ENCODE data around the gene EIF3M. TPM values are rescaled to one million over a fixed set of nuclear protein-coding genes. Genes with fewer than 3 reads are reported as not detected.
A peak's percentile ranks its signal among the peaks of the same experiment; 100 is the strongest.

EIF3M gene
- polyA plus RNA-seq = 378 TPM
- long read RNA-seq, donor 1, full-length matches to known transcripts = 61 of 73 reads
- long read RNA-seq, donor 1, partial matches to known transcripts = 12 of 73 reads
- long read RNA-seq, donor 1, other reads (novel, unspliced or antisense) = 0 of 73 reads
- long read RNA-seq, donor 2, full-length matches to known transcripts = 156 of 192 reads
- long read RNA-seq, donor 2, partial matches to known transcripts = 36 of 192 reads
- long read RNA-seq, donor 2, other reads (novel, unspliced or antisense) = 0 of 192 reads
- long read RNA-seq, donor 3 = 0 reads
- long read RNA-seq, donor 4, full-length matches to known transcripts = 9 of 9 reads
- long read RNA-seq, donor 4, partial matches to known transcripts = 0 of 9 reads
- long read RNA-seq, donor 4, other reads (novel, unspliced or antisense) = 0 of 9 reads
- long read RNA-seq, donor 5, full-length matches to known transcripts = 66 of 66 reads
- long read RNA-seq, donor 5, partial matches to known transcripts = 0 of 66 reads
- long read RNA-seq, donor 5, other reads (novel, unspliced or antisense) = 0 of 66 reads
- long read RNA-seq, donor 6, full-length matches to known transcripts = 109 of 137 reads
- long read RNA-seq, donor 6, partial matches to known transcripts = 23 of 137 reads
- long read RNA-seq, donor 6, other reads (novel, unspliced or antisense) = 5 of 137 reads
- long read RNA-seq, donor 7, full-length matches to known transcripts = 70 of 70 reads
- long read RNA-seq, donor 7, partial matches to known transcripts = 0 of 70 reads
- long read RNA-seq, donor 7, other reads (novel, unspliced or antisense) = 0 of 70 reads
- long read RNA-seq, donor 8, full-length matches to known transcripts = 217 of 271 reads
- long read RNA-seq, donor 8, partial matches to known transcripts = 49 of 271 reads
- long read RNA-seq, donor 8, other reads (novel, unspliced or antisense) = 5 of 271 reads
- long read RNA-seq, donor 9, full-length matches to known transcripts = 154 of 184 reads
- long read RNA-seq, donor 9, partial matches to known transcripts = 25 of 184 reads
- long read RNA-seq, donor 9, other reads (novel, unspliced or antisense) = 5 of 184 reads
- long read RNA-seq, donor 10, full-length matches to known transcripts = 139 of 159 reads
- long read RNA-seq, donor 10, partial matches to known transcripts = 20 of 159 reads
- long read RNA-seq, donor 10, other reads (novel, unspliced or antisense) = 0 of 159 reads
- long read RNA-seq, donor 11, full-length matches to known transcripts = 96 of 114 reads
- long read RNA-seq, donor 11, partial matches to known transcripts = 18 of 114 reads
- long read RNA-seq, donor 11, other reads (novel, unspliced or antisense) = 0 of 114 reads

DNA sequence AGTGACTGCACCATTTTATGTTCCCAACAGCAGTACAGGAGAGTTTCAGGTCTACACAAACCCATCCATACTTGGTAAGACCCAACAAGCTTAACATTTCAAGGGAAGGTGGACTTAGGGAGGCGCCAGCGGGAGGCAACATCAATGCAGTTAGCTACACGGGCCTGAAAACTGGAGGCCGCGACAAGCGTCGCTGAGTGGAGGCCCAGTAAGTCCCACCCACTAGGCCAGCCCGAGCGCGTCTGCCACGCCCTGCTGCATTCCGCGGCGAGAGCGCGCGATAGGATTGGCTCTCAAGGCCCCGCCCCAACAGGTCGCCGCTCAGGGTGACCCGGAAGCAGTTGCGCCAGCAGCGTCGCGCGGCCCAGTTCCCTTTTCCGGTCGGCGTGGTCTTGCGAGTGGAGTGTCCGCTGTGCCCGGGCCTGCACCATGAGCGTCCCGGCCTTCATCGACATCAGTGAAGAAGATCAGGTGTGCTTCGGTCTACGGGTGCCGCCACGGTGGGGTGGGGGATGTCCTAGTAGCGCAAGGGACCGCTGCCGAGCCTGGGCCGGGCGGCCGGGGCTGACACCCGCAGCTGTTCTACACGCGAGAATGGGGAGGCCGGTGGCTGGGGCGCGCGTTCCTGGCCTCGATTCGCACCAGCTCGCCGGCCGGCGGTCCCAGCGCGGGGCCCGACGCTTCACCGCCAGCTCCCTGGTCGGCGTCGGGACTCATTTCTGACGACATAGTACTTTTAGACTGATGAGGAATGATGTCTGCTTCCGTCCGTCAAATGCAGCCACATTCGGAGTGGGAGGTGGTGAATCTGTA, at the start of gene EIF3M:
TSS of gene EIF3M (plus strand) at position 373 of the 813 bp plus-strand sequence. CDS start at position 430, 57 bp downstream.
- Histone ChIP-seq H3K27me3 (ENCODE audit: control insufficient read depth, insufficient read depth, low read length) (no peaks in the 10 kb centered on the region), H3K4me1 (ENCODE audit: control insufficient read depth, insufficient read depth, low read length) (peaks cover 2% of the 10 kb centered on the region), H3K9me3 (ENCODE audit: control insufficient read depth, low read depth, low read length) (no peaks in the 10 kb centered on the region), H3K36me3 (ENCODE audit: control insufficient read depth, insufficient read depth, low read length) (peaks cover 2% of the 10 kb centered on the region), H3K27ac (ENCODE audit: low read length) (peak within 1 kb of the TSS; percentile 56), H3K4me3 (ENCODE audit: low read length) (peak within 1 kb of the TSS; percentile 57)
- DNase-seq = peak; percentile 96 to 97
- WGBS (ENCODE audit: insufficient coverage, low lambda C conversion rate) = 0% methylated on average over 1 of the region's 70 CpGs

DNA sequence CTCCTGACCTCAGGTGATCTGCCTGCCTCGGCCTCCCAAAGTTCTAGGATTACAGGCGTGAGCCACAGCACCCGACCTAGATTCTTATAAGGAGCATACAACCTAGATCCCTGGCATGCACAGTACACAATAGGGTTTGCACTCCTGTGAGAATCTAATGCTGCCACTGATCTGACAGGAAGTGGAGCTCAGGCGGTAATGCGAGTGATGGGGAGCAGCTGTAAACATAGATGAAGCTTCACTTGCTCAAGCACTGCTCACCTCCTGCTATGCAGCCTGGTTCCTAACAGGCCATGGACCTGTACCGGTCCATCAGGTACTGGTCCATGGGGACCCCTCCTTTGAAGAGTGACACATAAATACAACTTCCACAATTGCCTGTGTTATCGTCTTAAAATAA, 44.8 kb upstream of the EIF3M start:
- Histone ChIP-seq H3K4me1 (ENCODE audit: control insufficient read depth, insufficient read depth, low read length) (no peaks in the 10 kb centered on the region), H3K4me3 (ENCODE audit: low read length) (no peak overlapping the region), H3K9me3 (ENCODE audit: control insufficient read depth, low read depth, low read length) (no peaks in the 10 kb centered on the region), H3K27ac (ENCODE audit: low read length) (no peak overlapping the region), H3K27me3 (ENCODE audit: control insufficient read depth, insufficient read depth, low read length) (no peaks in the 10 kb centered on the region), H3K36me3 (ENCODE audit: control insufficient read depth, insufficient read depth, low read length) (no peaks in the 10 kb centered on the region)
- WGBS (ENCODE audit: insufficient coverage, low lambda C conversion rate) = 100% methylated on average over 1 of the region's 7 CpGs
- no peak for DNase-seq

DNA sequence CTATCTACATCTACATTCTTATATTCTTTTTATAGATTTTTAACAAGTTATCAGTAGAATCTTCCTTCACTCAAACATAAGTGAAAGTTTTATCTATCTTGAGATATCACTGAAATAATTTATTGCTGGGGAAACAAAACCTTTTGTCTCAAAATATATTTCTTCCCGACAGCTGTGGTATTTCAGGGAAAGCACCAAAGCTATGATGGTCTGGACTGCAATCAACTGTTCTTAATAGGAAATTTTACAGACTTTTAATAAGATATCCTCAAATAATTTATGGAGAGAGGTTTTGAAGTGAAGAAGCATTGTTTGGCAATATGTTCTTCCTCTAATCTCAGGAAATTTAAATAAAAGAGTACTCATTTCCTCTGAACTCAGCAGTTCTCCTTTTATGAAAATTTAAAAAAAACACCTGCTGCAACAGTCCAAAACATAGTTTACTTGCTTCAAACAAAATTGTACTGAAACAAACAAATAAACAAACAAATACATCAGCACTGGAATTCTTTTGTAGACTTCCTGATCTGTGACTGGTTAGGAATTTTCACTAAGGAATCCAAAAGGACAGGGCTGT, 33.9 kb upstream of the EIF3M start:
- WGBS (ENCODE audit: insufficient coverage, low lambda C conversion rate) = no CpG with 5 or more reads among the region's 1 CpG
- Histone ChIP-seq H3K9me3 (ENCODE audit: control insufficient read depth, low read depth, low read length) (peaks cover 3% of the 10 kb centered on the region), H3K36me3 (ENCODE audit: control insufficient read depth, insufficient read depth, low read length) (no peaks in the 10 kb centered on the region), H3K27ac (ENCODE audit: low read length) (no peak overlapping the region), H3K4me3 (ENCODE audit: low read length) (no peak overlapping the region), H3K4me1 (ENCODE audit: control insufficient read depth, insufficient read depth, low read length) (no peaks in the 10 kb centered on the region), H3K27me3 (ENCODE audit: control insufficient read depth, insufficient read depth, low read length) (no peaks in the 10 kb centered on the region)
- no peak for DNase-seq

DNA sequence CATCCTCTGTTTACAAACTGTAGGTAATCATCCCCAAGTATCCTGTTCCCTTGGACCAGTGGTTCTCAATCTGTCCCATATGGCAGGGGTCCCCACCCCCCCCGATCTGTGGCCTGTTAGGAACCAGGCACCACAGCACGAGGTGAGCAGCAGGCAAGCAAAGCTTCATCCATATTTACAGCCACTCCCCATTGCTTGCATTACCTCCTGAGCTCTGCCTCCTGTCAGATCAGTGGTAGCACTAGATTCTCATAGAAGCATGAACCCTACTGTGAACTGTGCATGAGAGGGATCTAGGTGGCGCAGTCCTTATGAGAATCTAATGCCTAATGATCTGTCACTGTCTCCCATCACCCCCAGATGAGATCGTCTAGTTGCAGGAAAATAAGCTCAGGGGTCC, 33.4 kb upstream of the EIF3M start:
- Histone ChIP-seq H3K4me3 (ENCODE audit: low read length) (no peak overlapping the region), H3K36me3 (ENCODE audit: control insufficient read depth, insufficient read depth, low read length) (no peaks in the 10 kb centered on the region), H3K27ac (ENCODE audit: low read length) (no peak overlapping the region), H3K4me1 (ENCODE audit: control insufficient read depth, insufficient read depth, low read length) (no peaks in the 10 kb centered on the region), H3K9me3 (ENCODE audit: control insufficient read depth, low read depth, low read length) (peaks cover 3% of the 10 kb centered on the region), H3K27me3 (ENCODE audit: control insufficient read depth, insufficient read depth, low read length) (no peaks in the 10 kb centered on the region)
- no peak for DNase-seq
- WGBS (ENCODE audit: insufficient coverage, low lambda C conversion rate) = no CpG with 5 or more reads among the region's 4 CpGs

DNA sequence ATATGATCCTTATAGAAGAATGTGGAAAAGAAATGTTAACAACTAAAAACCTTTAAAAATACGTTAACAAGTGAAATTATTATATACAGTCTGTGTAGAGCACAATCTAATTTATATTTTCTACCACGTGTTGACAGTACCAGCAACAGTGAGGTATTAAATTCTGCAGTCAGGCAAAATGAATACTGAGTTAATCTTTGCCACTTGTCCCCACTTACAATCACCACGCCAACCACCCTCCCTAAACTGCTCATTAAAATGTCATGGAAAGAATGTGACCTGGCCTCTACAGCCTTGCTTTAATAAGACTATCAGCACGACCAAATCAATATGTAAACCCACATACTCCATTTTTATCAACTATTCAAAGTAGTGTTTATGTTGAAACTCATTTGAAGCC, 28.5 kb upstream of the EIF3M start:
- Histone ChIP-seq H3K4me1 (ENCODE audit: control insufficient read depth, insufficient read depth, low read length) (no peaks in the 10 kb centered on the region), H3K4me3 (ENCODE audit: low read length) (no peak overlapping the region), H3K27me3 (ENCODE audit: control insufficient read depth, insufficient read depth, low read length) (peaks cover 2% of the 10 kb centered on the region), H3K9me3 (ENCODE audit: control insufficient read depth, low read depth, low read length) (no peaks in the 10 kb centered on the region), H3K27ac (ENCODE audit: low read length) (no peak overlapping the region), H3K36me3 (ENCODE audit: control insufficient read depth, insufficient read depth, low read length) (no peaks in the 10 kb centered on the region)
- no peak for DNase-seq
- WGBS (ENCODE audit: insufficient coverage, low lambda C conversion rate) = 60% methylated on average over 1 of the region's 4 CpGs

DNA sequence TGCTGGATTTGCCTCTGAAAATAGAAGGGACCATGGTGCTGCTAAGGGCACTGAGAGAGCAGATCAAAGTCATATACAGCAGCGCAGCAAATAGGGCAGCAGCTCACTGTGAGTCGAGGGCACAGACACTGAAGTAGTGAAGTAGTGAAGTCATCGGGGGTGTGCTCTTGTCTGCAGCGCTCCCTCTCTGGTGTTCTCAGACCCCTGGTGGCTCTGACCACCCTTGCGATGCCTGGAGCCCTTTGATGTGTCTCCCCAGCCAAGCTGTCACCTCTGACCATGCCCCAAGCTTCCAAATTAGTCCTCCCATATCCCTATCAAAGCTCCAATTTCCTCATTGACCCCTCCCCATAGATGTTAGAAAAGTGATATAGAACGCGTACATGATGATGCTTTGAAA, 27.7 kb upstream of the EIF3M start:
- no peak overlapping the region for H3K4me3 ChIP-seq (ENCODE audit: low read length)
- H3K36me3 ChIP-seq (ENCODE audit: control insufficient read depth, insufficient read depth, low read length) = no peaks in the 10 kb centered on the region
- no CpG with 5 or more reads among the region's 7 CpGs for WGBS (ENCODE audit: insufficient coverage, low lambda C conversion rate)
- no peaks in the 10 kb centered on the region for H3K9me3 ChIP-seq (ENCODE audit: control insufficient read depth, low read depth, low read length)
- no peak for DNase-seq
- H3K4me1 ChIP-seq (ENCODE audit: control insufficient read depth, insufficient read depth, low read length) = no peaks in the 10 kb centered on the region
- H3K27me3 ChIP-seq (ENCODE audit: control insufficient read depth, insufficient read depth, low read length) = peaks cover 2% of the 10 kb centered on the region
- H3K27ac ChIP-seq (ENCODE audit: low read length) = no peak overlapping the region

DNA sequence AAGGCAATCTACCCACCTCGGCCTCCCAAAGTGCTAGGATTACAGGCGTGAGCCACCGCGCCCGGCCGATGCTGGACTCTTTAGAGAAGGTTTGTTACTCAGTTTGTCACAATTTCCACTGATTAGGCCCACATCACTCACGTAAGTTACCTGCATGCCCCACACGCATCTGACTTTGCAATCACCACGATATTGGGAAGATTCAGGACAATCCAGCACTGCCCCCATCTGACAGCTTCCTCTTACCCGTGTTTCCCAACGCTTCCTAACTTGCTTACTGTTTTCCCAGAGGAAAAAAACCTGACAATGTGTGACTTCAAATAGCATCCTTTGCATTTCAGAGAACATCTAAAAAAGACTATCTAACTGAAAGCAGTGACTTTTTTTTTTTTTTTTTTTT, 21.8 kb upstream of the EIF3M start:
- H3K4me1 ChIP-seq (ENCODE audit: control insufficient read depth, insufficient read depth, low read length) = no peaks in the 10 kb centered on the region
- no peak for DNase-seq
- 100% methylated on average over 1 of the region's 11 CpGs for WGBS (ENCODE audit: insufficient coverage, low lambda C conversion rate)

DNA sequence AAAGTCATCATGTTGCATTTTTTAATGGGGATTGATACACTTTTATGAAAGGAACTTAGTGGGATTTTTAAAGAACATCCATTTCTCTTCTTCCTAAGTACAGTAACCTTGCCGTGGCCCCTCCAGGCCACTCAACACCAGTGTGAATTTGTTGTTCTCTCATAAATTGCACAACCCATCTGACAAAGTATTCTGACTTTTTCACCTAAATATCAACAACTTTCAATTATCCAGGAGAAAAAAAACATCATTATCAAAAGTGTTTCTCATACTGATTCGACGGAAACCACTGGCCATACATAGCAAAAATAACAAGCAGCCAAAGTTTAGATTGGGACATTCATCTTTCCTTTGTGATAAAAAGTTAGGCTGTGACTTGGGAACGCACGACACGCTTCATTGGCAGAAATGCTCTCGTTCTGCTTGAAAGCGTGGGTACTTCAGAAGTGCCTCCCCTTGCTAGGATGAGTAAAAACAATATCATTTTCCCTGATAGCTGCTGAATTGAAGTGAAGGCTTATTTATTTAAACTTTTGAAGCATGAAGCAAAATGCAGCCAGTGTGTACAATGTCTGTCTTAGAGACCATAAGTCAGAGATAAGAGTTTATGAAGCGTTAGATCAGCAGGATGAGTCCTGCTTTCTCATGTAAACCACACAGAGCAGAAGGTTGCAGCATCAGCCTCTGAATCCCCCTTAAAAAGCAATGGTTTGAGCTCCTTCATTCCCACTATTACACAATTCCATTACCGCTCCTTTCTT, 20.6 kb upstream of the EIF3M start:
- Histone ChIP-seq H3K4me1 (ENCODE audit: control insufficient read depth, insufficient read depth, low read length) (no peaks in the 10 kb centered on the region), H3K36me3 (ENCODE audit: control insufficient read depth, insufficient read depth, low read length) (no peaks in the 10 kb centered on the region), H3K9me3 (ENCODE audit: control insufficient read depth, low read depth, low read length) (no peaks in the 10 kb centered on the region), H3K27me3 (ENCODE audit: control insufficient read depth, insufficient read depth, low read length) (no peaks in the 10 kb centered on the region), H3K27ac (ENCODE audit: low read length) (no peak overlapping the region), H3K4me3 (ENCODE audit: low read length) (no peak overlapping the region)
- no peak for DNase-seq
- WGBS (ENCODE audit: insufficient coverage, low lambda C conversion rate) = 46% methylated on average over 7 of the region's 10 CpGs

More for the DNA sequence above, 21.8 kb upstream of the EIF3M start:
- Histone ChIP-seq H3K9me3 (ENCODE audit: control insufficient read depth, low read depth, low read length) (no peaks in the 10 kb centered on the region), H3K27me3 (ENCODE audit: control insufficient read depth, insufficient read depth, low read length) (no peaks in the 10 kb centered on the region), H3K36me3 (ENCODE audit: control insufficient read depth, insufficient read depth, low read length) (no peaks in the 10 kb centered on the region), H3K4me3 (ENCODE audit: low read length) (no peak overlapping the region), H3K27ac (ENCODE audit: low read length) (no peak overlapping the region)

DNA sequence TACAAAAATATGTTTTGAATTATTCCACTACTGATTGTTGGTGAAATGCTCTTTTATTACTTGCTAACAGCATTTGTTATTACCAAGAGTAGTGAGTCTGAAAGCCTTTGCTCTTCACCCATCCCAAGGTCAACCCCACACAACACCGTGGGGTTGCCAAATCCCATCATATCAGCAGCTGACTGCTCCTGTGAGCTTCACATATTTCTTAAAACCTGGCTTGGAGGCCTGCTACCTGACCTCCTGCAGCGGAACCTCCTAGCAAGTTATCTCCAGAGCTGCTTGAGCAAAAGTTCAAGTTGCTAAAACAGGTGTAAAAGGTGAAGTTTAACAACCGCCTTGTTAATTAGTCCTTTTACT, 20.1 kb upstream of the EIF3M start:
- Histone ChIP-seq H3K9me3 (ENCODE audit: control insufficient read depth, low read depth, low read length) (no peaks in the 10 kb centered on the region), H3K27ac (ENCODE audit: low read length) (no peak overlapping the region), H3K36me3 (ENCODE audit: control insufficient read depth, insufficient read depth, low read length) (no peaks in the 10 kb centered on the region), H3K4me3 (ENCODE audit: low read length) (no peak overlapping the region), H3K27me3 (ENCODE audit: control insufficient read depth, insufficient read depth, low read length) (no peaks in the 10 kb centered on the region), H3K4me1 (ENCODE audit: control insufficient read depth, insufficient read depth, low read length) (no peaks in the 10 kb centered on the region)
- WGBS (ENCODE audit: insufficient coverage, low lambda C conversion rate) = 86% methylated on average over 1 of the region's 3 CpGs
- no peak for DNase-seq
